T1000 (cell line): ENCODE results near the gene TRPM3.

Experiments
- DNase-seq: peaks from one replicate; lab custom pipeline; 2025; ENCODE audit warnings: mixed read lengths; lab: John Stamatoyannopoulos, UW

Gene TRPM3

GRCh38 chr9:70519912-70520724 lies 601.3 kb downstream of the TRPM3 start:
- DNase-seq: no peak

DNA sequence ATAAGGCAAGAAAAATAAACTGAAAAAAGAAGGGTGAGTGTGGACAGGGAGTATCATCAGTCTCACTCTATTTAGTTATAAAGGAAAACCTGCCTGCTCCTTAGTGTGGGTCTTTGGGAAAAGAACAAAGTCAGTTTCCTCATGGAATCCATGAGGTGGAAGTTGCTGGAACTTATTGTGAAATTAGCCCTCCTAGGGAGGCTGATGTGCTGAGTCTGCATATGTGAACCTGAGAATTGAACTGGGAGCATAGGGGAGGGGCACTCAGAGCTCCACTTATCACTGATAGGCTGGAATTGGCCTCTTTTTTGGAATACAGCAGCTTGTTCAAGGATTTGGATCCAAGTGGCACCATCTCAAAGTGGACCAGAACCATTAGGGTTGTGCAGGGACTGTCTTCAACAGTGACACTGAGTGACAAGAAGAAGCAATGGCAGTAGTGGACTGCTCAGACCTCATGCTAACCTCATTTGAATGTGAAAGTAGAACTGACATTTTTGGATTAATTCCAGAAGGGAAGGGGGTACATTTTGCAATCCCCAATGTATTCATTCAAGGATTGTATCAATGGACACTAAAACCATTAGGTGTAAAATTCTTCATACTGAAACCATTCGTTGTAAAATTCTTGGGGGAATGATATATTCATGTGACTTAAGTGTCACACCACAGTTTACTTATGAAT lies 603.4 kb downstream of the TRPM3 start:
- no peak for DNase-seq

DNA sequence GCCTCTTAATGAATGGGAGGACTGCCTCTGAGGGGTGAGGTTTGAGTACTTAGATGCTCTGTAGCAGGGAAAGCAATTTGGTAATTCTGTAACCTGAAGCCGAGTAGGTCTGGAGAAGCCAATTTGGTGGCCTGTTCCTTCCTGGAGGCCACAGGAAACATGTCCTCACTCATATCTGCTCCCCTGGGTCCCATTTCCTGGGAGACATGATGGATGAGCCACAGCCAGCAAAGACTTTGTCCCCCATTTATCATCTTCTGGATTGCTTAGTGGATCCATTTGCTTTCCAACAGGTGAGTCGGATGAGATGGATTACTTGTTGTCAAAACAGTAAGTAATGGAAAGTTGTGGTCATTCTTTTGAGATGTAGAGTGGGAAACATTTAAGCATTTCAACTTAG lies 607.1 kb downstream of the TRPM3 start:
- DNase-seq: no peak

GRCh38 chr9:70511858-70512257 lies 609.6 kb downstream of the TRPM3 start:
- DNase-seq: no peak

- DNase-seq: no peak
Observed at GRCh38 chr9:70510157-70510770, 611.2 kb downstream of the TRPM3 start.

- no peak for DNase-seq
Observed at GRCh38 chr9:70506159-70506558, 615.3 kb downstream of the TRPM3 start.

- DNase-seq: no peak
Observed at GRCh38 chr9:70504834-70505233, 616.6 kb downstream of the TRPM3 start.

- no peak for DNase-seq
Observed at GRCh38 chr9:70502690-70503089, 618.7 kb downstream of the TRPM3 start.

DNA sequence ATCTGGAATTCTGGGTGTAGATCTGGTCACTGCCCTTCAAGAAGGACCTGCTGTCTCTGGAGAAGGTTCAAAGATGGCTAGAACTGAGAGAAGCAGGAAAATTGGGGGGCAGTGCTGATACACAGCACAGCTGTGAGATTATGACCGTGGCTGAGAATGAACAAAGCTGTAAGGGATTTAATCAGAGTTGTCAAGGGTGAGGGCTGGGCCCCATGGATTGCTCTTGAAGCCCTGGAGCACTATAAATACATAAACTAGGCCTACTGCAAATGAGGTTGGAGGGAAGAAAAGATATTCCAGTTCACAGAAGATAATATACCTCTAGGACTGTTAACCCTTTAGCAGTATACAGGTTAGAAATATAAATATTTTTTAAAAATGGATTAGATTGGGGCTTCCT lies 620.6 kb downstream of the TRPM3 start:
- no peak for DNase-seq

DNA sequence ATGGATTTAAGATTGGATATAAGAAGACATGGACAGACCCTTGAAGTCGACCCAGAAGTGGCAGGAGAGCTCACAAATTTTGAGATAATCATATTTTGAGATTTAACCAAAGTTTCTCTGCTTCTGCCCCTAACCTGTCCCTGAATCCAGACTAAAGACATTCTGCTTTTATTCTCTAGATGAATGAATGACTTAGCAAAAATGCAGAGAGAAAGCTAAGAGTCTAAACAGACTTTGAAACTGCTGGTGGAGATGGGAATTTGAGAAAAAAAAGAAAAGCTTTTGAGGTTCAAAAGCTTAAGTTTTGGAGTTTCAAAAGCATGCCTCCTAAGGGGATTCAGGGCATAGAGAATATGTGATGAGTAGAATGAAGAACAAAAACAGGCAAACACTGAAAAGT lies 621.8 kb downstream of the TRPM3 start:
- DNase-seq: no peak

DNA sequence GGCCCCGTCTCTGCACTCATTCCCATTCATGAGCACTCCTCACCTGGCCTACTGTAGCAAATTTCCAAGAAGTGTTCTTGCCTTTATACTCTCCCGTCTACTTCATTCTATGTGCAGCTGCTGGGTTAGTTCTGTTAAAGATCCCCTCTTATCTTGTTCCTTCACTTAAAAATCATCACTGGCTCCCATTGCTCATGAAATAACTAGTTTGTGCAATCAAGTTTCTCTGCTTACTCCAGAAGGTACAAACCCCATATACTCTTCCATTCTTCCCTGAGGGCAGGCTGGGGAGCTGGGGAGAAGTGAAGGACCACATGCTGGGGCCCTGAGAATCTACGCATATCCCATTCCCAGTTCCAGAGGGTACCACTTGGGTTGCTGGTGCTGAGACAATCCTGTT lies 622.6 kb downstream of the TRPM3 start:
- DNase-seq: no peak

- DNase-seq: no peak
Observed at GRCh38 chr9:70496244-70496643, 625.2 kb downstream of the TRPM3 start.

DNA sequence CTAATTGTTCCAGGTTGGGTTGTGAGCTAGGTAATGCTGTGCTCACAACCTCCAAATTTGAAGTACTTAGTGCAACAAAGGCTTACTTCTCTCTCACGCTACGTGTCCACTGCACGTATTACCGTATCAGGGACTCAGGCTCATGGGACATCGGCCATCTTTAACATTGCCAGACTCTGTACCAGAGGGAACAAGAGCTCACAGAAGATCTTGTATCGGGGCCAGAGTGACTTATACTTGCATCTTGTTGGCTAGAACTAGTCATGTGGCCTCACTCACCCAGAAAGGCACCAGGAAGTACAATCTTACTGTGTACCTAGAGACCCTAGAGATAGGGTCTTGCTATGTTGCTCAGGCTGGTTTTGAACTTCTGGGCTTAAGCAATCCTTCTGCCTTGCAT lies 625.9 kb downstream of the TRPM3 start:
- DNase-seq: no peak

DNA sequence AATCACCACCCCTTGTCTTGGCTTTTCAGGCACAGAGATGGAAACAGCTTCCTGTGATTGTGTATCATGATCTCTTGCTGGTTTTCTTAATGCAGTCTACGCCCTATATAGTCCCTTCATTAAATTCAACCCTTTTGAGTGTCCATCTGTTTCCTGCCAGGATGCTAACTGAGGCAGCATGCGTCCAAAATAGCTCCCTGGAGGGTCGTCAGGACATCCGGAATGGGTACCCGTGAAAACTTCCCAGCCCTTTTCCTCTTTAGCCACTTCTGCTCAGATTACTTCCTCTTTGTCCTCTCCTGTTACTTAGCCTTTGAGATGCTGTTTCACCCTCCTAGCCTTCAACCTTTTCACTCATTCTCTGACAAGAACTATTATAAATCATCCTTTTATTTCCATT lies 627.2 kb downstream of the TRPM3 start:
- DNase-seq: no peak

- DNase-seq: no peak
Observed at GRCh38 chr9:70493029-70493428, 628.4 kb downstream of the TRPM3 start.

GRCh38 chr9:70492319-70492777 lies 629.1 kb downstream of the TRPM3 start:
- no peak for DNase-seq

DNA sequence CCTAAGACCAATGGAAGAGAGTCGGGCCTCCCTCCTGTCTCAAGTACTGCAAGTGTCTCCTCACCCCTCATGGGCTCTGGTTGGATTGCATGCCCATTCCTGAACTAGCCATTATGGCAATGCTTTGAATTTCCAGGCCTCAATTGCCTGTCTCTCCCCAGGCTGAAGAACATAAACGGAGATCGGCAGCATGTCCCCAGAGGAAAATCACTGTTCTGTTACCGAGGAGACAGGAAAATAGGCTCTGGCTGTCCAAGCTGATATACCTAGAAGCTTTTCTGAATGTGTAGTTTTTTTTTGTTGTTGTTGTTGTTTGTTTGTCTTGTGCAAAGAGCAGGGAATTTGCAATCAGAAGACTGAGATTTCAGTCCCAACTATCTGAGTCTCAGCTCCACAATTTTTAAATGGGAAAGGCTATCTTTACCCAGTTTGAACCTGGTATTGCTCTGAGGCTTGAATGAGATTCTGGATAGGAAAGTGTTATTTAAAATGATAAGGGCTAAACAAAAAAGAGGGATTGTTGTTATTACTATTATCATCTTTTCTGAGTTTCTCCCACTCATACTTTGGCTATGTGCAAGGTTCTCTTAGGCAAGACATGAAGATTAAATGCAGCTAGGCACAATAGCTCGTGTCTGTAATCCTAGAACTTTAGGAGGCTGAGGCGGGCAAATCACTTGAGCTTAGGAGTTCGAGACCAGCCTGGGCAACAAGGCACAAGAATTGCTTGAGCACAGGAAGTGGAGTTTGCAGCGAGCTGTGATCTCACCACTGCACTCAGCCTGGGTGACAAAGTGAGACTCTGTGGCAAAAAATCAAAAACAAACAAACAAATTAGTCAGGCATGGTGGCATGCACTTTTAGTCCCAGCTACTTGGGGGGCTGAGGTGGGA lies 629.7 kb downstream of the TRPM3 start:
- DNase-seq: no peak

GRCh38 chr9:70490478-70490877 lies 630.9 kb downstream of the TRPM3 start:
- DNase-seq: no peak

- DNase-seq: no peak
Observed at GRCh38 chr9:70488793-70489105, 632.7 kb downstream of the TRPM3 start.

GRCh38 chr9:70488098-70488792 lies 633.2 kb downstream of the TRPM3 start:
- DNase-seq: no peak

- no peak for DNase-seq
Observed at GRCh38 chr9:70486127-70486526, 635.3 kb downstream of the TRPM3 start.
